Measurements from ENCODE around the gene C12orf75.
"Not testable (repeated sequence)": the region's sequence is repeated elsewhere in the genome, so short reads cannot be mapped to it uniquely, and the experiment has no call there.

The C12orf75 gene

DNA sequence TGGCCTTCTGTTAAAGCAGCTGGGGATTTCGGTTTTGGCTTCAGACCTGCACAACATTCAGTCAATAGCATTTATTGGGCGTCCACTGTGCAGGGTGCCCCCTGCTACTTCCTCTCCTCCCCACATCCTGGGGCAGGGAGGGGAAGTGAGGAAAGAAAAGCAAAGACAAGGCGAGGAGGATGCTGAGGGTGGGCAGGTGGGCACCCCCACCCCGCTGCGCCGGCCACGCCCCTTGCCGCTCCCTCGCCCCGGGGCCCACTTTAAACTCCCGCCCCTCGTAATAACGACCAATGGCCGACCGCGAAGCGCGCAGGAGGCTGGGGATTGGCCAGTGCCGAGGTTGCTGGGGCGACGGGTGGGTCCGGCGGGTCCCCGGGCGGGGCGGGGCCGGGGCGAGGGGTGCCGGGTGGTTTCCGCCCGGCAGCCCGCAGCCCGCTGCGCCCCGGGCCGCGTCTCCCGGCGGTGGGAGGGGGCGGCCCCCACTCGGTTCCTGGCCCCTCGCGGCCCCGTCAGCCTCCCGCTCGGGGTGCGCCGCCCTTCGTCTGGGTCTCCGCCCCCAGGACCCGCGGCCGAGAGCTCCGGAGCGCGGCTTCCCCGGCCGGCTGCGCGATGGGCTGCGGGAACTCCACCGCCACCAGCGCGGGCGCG lies at the start of gene C12orf75:
TSS of gene C12orf75 (plus strand) at position 409 of the 648 bp plus-strand sequence. CDS start at position 610, 201 bp downstream.
- peak; percentile 84 to 90 for DNase-seq

DNA sequence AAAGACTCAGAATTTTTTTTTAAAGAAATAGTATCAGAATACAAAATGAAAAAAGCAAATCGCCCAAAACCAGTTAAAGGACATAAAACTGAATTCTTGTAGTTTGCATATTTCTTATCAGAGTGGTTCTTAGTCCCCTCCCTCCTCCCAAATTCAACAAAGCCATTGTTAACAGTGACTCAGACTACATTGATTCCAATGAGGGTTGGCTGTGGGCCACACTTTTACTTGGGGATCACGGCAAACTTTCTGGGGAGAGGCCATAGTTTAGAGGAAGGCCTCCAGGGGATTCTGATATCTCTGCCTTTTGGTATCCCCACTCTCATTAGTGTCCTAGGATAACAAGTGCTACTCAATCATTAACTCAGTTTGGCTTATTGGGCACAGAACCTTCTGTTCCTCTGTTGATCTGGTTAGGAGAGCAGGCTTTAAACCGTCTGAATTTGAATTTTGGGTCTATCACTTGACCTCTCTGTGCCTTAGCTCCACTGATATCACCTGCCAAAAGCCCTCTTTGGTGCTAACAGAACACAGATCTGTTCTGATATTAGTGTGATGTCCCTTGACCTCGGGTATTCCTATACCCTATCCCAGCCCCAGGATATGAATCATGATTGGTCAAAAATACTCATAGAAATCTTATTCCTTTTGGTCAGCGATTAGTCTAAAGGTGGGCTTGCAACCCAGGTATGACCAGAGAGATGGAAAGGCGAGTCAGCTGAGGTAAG lies 49.4 kb upstream of the C12orf75 start:
- DNase-seq: no peak

DNA sequence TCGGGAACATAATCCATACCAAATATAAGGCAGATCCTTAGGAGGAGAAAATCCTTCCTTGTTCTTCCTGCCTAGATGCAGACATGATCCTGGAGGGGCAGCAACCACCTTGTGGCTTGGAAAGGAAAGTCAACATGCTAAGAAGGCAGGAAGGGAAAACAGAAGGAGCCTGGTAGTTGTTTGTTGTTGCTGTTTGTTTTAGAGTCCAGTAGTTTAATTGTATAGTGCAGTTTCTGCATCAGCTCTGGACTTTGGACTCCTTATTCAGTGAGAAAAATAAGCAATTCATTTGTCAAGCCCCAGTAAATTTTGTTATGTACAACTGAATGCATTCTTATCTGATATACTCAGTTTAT lies 48.8 kb upstream of the C12orf75 start:
- peak in 1 of 2 experiments; percentile 12 for DNase-seq

DNA sequence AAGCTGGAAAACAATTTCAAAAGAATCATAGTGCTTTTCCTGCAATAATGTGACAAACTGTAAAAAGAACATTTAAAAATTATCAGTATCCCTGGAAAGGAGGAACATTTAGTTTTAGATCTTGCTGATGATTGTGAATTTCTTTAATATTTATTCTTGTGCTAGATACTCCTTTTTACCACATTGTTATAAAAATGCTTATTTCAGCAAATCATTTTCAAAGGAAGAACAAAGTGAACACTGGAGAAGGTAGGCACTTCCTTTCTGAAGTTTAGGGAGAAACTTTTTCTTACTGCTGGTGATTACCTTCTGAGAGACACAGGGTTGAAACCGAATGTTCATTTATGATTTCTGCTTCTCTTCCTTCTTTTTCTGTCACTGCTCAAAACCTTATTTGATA lies 45.1 kb upstream of the C12orf75 start:
- DNase-seq: no peak

DNA sequence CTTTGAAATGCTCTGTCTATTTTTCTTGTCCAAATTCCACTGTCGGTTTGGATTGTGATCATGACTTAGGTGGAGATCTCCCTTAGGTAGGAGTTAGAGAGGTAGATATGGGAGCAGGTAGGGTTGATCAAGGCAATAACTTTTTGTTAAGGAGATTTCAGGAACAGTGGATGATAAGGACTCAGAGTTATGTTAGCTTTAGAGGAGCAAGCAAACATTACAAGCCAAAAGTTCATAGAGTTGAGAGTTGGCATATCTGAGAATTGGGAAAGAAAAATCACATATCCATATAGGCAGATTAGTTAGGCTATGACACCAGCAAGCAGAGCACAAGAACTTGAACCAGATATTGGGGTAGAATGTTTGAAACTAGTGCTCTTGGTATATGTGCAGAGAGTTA lies 43.1 kb upstream of the C12orf75 start:
- DNase-seq: no peak

DNA sequence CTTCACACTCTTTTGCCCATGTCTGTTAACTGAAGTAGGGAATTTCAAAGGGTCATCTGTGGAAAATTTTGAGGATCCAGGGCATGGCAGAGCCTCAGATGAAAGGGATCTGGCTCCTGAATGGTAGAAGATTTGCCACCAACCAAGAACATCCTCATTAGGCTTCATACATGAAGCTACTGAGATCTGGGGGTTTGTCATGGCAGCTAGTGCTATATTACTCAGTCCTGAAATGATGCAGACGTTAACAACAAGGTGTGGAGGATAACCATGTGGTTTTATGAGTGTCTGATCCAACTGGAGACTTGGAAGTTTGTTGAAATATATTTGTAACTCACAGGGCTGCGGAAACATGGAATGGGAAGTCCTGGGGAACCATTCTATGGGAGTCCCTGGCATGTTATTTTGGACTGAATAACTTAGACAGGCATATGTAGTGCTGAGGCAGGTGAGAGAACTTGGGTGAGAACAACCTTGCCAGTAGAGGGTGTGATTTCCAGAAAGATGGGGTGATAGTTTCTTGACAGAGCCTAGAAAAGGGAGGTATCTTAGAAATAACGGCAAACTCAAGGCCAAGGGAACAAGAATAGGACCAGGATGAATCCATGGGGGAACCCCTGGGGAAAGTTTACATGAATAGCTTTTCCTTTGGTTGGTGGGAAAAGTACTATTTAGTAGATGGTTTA lies 42.0 kb upstream of the C12orf75 start:
- DNase-seq: no peak

DNA sequence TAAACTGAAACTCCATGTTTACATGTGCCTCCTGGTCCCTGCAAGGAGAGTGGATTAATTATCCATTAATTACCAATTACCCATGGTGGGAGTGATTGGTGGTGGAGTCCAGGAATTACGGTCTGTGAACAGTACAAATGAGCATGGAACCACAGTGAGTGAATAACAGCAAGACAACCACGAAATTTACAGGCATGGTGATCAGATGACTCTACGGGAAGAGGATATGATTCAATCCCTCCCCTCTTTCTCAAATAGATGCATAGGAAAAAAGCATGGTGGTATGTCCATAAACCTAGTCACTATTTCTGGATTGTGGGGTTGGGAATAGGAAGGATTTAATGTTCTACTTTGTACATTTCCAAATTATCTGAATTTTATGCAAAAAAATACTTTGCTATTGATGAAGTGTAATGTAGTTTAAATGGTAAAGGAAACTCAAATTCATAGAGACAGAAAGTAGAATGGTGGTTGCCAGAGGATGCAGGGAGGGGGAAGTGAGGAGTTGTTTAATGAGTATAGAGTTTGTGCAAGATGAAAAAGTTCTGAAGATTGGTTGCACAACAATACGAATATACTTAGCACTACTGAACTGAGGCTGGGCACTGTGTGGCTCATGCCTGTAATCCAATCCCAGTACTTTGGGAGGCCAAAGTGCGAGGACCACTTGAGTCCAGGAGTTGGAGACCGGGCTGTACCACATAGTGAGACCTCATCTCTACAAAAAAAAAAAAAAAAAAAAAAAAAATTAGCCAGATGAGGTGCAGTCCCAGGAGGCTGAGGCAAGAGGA lies 41.2 kb upstream of the C12orf75 start:
- DNase-seq: no peak

DNA sequence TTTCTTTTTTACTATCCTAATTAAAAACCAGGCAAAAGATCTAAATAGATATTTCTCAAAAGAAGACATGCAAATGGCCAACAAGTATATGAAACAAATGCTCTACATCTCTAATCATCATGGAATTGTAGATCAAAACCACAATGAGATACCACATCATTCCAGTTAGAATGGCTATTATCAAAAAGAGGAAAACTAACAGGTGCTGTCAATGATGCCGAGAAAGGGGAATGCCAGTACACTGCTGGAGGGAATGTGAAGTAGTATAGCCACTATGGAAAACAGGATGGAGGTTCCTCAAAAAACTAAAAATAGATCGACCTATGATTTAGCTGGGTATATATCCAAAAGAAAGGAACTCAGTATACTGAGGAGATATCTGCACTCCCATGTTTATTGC lies 39.0 kb upstream of the C12orf75 start:
- no peak for DNase-seq

DNA sequence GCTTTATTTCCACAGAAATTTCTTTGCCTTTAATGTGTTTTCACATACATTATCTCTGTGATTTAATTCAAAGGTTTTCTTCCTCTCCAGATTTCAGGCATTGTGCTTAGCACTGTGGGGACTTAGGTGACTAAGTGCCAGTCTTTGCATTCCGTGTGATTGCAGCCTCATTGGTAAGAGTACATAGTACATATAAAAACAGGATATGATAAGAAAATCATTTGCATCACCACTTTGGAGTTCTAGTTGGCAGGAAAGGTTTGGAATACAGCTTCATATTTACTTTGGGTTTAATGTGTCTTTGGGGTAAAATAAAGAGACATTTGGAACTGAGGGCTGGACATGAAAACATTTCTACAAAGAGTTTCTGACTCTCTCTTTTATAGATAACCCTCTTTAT lies 37.8 kb upstream of the C12orf75 start:
- DNase-seq: no peak

DNA sequence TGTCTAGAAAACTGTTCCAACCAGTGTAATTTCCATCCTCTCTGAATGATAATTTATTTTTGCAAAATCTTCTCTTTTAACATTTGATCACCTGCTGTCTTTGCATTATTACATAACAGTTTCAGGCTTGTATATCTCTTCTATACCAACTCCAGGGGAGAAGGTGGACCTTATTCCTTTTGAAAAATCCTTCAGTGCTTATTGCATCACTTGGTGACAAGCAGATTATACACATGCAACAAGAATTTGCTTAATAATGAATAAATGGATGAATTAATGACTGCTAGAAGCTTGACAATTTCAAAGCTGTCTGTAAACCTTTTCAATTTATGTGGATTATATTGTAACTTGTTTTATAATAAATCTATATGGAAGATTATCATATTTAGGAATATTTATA lies 37.3 kb upstream of the C12orf75 start:
- no peak for DNase-seq

DNA sequence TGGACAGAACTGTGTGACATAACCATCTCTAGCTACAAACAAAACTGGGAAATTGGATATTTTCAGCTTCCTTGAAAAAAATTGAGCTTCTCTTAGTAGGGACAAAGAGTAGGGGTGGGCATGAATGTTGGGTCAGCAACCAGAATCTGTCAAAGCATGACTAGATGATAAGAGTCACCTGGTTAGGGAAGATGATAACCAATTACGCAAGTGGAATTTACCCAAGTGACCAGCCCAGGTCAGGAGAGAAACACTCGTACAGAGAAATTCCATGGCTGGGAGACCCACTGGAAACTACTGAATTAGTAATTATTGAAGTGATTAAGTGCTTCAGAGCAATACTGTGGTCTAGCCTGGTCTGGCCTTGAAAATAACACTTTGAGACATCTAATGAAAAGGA lies 36.3 kb upstream of the C12orf75 start:
- no peak for DNase-seq

DNA sequence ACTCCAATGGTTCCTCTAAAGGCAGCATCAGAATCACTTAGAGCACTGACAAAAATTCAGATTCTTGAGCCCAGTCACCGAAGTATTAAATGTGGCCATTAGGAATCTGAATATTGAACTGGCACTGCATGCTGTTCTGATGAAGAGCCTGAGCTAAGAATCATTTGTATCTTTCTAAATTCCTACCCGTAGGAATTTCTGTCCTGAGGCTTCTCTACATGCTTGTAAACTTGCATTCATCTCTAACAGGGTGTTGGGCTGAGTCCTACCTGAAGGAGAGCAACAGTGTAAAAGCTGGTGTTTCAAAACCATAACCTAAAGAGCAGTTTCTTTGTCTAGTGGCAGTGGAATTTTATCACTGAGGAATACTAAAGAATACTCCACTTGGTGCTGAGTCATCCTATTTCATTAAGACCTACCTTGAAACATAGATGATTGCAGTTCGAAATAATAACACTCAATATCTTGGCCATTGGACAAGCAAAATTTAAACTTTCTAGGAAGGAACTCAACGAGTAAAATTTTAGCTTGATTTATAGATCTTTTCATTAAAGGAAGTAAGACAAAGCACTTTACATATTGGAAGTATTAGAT lies 35.5 kb upstream of the C12orf75 start:
- DNase-seq: no peak

DNA sequence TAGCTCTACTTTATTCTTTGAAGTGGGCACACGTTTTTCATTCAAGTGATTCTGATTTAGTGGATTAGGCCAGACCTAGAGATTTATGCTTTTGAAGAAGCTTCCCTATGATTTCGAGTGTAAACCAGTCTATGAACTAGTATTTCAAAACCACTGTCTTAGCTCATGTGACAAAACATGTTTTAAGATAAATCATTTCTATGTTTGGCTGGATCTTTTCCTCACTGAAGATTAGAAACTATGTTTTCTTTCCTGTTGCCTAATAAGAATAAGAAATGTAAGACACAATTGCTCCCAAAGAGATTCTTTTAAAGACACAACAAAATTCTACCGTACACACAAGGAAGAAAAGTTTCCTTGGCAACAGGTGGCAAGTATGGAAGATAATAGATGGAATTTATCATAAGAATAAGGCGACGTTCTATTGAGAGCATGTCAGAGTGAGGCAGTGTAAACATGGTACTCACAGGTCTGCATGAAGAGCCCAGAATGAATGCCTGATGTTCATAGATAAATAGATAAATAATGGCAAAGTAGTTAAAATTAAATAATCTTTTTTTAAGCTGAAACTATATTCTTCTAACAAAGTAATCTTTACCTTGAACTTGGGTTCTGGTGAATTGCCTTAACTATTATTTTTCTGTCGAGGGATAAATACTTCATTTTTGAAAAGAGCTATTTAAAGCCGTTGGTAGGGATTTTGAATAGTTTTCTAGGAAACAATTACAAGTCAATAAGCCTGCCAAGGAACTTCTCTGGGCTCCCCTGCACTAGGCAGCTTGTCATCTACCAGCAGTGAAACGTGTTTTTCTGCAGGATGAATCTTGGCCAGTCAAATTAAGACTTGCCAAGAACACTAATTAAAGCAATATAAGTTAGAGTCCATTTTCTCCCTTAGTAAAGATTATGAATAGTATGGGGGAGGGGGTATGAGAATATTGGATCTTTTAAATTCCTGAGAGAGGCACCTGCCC lies 34.1 kb upstream of the C12orf75 start:
- peak; percentile 69 to 71 for DNase-seq

DNA sequence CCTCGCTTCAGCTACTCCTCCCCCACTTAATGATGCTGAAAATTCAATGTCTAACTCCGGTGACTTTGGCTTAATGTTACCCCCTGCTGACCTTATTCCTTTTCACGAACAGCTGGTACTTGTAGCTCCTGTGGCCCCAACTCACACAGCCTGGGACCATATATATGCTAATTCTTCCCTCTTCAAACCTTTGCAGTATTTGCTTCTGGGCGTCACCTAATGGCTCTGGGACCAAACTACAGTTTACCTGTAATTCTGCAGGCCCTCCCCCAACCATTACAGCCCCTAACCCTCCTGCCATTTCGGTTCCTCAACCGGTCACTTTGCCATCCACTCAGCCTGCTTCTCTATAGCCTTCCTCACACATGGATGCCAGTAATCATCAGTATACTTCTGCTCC lies 29.6 kb upstream of the C12orf75 start:
- DNase-seq: no peak

DNA sequence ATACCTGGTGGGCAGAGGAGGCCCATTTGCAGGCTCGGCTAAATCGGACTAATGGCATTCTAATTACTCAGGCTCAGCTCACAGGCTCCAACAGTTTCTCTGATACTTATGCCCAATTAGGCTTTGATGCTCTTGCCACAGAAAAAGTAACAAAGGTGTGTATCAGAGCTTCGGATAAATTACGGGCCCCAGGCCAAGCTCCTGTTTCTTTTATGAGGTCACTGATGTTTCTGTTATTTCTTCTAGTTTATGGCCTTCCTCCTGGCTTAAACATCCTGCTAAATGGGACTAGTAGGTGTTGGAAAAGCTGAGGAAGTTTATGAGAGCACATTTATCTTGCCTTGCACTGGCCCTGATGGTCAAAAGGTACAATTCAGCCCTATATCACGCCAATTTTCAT lies 28.8 kb upstream of the C12orf75 start:
- no peak for DNase-seq

DNA sequence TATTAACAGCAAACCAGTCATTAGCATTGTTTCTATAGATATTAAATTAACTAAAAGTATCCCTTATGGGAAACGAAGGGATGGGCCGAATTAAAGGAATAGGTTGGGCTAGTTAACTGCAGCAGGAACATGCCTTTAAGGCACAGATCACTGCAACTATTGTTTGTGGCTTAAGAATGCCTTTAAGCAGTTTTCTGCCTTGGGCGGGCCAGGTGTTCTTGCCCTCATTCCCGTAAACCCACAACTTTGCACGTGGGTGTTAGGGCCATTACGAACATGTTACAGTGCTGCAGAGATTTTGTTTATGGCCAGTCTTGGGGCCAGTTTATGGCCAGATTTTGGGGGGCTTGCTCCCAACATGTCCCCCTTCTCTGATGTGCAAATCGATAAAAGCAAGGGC lies 27.5 kb upstream of the C12orf75 start:
- not testable (repeated sequence) for DNase-seq

DNA sequence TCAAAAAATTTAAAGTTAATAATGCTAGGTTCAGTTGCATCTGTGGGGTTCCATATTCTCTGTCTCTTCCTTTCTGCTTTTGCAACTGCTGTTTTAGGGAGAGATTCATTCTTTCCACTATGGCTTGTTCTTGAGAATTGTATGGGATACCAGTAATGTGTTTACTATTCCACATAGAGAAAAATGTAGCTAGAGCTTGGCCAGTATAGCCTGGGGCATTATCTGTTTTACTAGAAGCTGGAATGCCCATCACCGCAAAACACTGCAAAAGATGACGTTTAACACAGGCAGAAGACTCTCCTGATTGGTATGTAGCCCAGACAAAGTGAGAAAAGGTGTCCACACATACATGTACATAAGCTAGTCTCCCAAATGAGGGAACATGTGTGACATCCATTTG lies 25.9 kb upstream of the C12orf75 start:
- not testable (repeated sequence) for DNase-seq

DNA sequence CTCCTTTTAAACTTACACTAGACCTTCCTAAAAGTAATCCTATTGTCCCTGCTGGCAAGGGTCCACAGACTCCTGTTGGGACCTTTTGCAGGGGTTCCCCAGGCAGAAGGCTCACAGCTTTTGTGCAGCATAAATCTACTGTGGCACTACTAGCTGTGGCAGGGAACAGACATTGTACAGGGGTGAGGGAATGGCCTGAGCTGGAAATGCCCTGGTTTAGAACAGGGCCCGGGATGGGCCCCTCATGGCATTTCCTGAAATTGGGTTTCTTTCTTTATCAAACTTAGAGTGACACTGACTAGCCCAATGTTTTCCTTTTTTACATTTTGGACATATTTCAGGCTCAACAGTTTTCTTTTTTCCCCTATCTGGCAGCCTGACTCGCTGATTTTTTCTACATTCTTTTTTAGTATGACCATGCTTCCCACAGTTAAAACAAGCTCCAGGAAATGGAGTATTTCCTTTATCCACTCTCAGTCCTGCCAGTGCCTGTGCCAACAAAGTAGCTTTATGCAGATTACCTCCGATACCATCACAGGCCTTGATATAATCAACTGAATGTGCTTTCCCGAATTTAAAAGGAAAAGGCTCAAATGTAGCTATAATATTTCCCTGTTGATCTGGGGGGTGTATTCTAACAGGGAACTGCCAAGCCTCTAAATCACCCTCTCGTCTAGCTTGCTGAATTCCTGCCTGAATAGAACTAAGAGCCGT lies 22.7 kb upstream of the C12orf75 start:
- not testable (repeated sequence) for DNase-seq

DNA sequence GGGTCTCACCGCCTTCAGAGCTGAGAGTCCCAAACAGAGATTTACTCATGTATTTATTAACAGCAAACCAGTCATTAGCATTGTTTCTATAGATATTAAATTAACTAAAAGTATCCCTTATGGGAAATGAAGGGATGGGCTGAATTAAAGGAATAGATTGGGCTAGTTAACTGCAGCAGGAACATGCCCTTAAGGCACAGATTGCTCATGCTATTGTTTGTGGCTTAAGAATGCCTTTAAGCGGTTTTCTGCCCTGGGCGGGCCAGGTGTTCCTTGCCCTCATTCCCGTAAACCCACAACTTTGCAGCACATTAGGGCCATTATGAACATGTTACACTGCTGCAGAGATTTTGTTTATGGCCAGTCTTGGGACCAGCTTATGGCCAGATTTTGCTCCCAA lies 21.7 kb upstream of the C12orf75 start:
- DNase-seq: not testable (repeated sequence)

DNA sequence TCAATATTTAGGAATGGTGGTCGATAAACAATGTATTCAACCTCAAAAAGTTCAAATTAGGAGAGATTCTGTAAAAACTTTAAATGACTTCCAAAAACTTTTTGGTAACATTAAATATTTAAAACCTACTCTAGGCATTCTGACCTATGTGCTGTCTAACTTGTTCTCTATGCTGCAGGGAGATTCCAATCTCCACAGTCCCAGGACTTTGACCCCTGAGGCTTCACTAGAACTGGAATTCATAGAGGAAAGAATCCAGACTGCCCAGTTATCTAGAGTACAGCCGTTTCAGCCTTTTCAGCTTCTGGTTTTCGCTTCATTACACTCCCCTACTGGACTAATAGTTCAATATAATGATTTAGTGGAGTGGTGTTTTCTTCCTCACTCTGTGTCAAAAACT lies 21.1 kb upstream of the C12orf75 start:
- not testable (repeated sequence) for DNase-seq
